Gastroesophageal sphincter (tissue), 3 donors: ENCODE results near the gene CNTNAP2.

ENCODE experiments used
- CTCF ChIP-seq, 4 experiments: fragments of 200-600 bp in 2 of 4; fragments of 450-650 bp in 2 of 4; sonication (generic) in 1 of 4; IDR thresholded peaks; one replicate each; pipeline ENCODE4 v1.5.1; 2017 to 2019; ENCODE audit warnings: antibody characterized with exemption in 4 of 4, mild to moderate bottlenecking in 2 of 4, moderate library complexity in 2 of 4
- EP300 ChIP-seq: sonication (generic); formaldehyde crosslinking; IDR thresholded peaks from one replicate; pipeline ENCODE4 v1.6.1; 2017; ENCODE audit warnings: antibody characterized with exemption, mild to moderate bottlenecking
- POLR2A ChIP-seq, 2 donors: fragments of 450-650 bp; IDR thresholded peaks; one replicate each; pipeline ENCODE4 v1.6.1; 2017; ENCODE audit warnings: antibody characterized with exemption in 2 of 2, mild to moderate bottlenecking in 2 of 2, moderate library complexity in 1 of 2

- TF ChIP-seq CTCF (IDR thresholded peaks at IDR 0.05) (no peak), POLR2A (IDR thresholded peaks at IDR 0.05) (no peak), EP300 (no peak)
Measured at GRCh38 chr7:148163246-148163645, 2046.6 kb downstream of the CNTNAP2 start.
